Brain microvascular endothelial cell (primary cell): ENCODE results near the gene DCAF6.

Experiments used
- DNase-seq: peaks from one replicate; pipeline ENCODE4 v3.0.0-alpha.2; 2020
- H3K27ac ChIP-seq: fragments of 250-450 bp; sonication (Bioruptor Pico); 2 replicates; pipeline ENCODE4 v1.5.1; 2020; ENCODE audit warnings: mild to moderate bottlenecking, moderate library complexity
- H3K27me3 ChIP-seq: fragments of 250-450 bp; sonication (Bioruptor Pico); replicated peaks from 2 replicates; pipeline ENCODE4 v1.5.1; 2020; ENCODE audit warnings: mild to moderate bottlenecking
- H3K36me3 ChIP-seq: fragments of 250-450 bp; sonication (Bioruptor Pico); replicated peaks from 2 replicates; pipeline ENCODE4 v1.5.1; 2020; ENCODE audit warnings: mild to moderate bottlenecking
- H3K4me3 ChIP-seq: 2 replicates; pipeline ENCODE4 v1.5.1; 2011; ENCODE audit warnings: low read depth, mild to moderate bottlenecking, control low read depth, low read length, moderate library complexity
- in situ Hi-C: cut with HindIII; loops from 2 replicates; pipeline ENCODE4 v1.10.0; 2017; ENCODE audit warnings: low sequenced_read_pairs, low pct_ligation_motif_present
- TF ChIP-seq, protein P1 (sequence below): IDR thresholded peaks from 2 replicates; pipeline ENCODE4 v1.5.1; 2011; ENCODE audit warnings: low read depth, mild to moderate bottlenecking, moderate library complexity, low read length, control low read depth, inconsistent platforms; ENCODE audit errors: missing control alignments

DCAF6 gene

DNA sequence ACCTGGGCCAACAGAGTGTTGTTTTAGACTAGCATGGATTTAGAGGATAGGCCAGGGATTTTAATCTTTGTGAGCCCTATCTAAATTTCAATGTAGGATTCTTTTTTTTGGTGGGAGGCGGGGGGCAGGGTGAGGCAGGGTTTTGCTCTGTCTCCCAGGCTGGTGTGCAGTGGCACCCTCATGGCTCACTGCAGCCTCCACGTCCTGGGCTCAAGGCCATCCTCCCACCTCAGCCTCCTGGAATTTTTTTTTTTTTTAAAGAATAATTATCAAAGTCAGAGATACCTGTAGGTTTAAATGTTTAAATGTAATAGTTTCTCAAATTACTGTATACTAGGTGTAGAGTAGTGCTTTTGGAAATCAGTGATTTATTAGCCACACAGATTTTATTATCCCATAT lies 3.8 kb downstream of the DCAF6 start:
- TF ChIP-seq, protein P1, sequence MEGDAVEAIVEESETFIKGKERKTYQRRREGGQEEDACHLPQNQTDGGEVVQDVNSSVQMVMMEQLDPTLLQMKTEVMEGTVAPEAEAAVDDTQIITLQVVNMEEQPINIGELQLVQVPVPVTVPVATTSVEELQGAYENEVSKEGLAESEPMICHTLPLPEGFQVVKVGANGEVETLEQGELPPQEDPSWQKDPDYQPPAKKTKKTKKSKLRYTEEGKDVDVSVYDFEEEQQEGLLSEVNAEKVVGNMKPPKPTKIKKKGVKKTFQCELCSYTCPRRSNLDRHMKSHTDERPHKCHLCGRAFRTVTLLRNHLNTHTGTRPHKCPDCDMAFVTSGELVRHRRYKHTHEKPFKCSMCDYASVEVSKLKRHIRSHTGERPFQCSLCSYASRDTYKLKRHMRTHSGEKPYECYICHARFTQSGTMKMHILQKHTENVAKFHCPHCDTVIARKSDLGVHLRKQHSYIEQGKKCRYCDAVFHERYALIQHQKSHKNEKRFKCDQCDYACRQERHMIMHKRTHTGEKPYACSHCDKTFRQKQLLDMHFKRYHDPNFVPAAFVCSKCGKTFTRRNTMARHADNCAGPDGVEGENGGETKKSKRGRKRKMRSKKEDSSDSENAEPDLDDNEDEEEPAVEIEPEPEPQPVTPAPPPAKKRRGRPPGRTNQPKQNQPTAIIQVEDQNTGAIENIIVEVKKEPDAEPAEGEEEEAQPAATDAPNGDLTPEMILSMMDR, result no peak
- Histone ChIP-seq H3K36me3 (no peaks in the 10 kb centered on the region), H3K27me3 (no peaks in the 10 kb centered on the region), H3K4me3 (no peak overlapping the region), H3K27ac (no peak overlapping the region)
- in situ Hi-C loops, result no loop called here
- no peak for DNase-seq

GRCh38 chr1:167943541-167943940 lies 7.1 kb downstream of the DCAF6 start:
- TF ChIP-seq, protein P1, result no peak
- in situ Hi-C loops, result no loop called here
- Histone ChIP-seq H3K4me3 (no peak overlapping the region), H3K27me3 (no peaks in the 10 kb centered on the region), H3K27ac (no peak overlapping the region), H3K36me3 (no peaks in the 10 kb centered on the region)
- DNase-seq, result no peak

DNA sequence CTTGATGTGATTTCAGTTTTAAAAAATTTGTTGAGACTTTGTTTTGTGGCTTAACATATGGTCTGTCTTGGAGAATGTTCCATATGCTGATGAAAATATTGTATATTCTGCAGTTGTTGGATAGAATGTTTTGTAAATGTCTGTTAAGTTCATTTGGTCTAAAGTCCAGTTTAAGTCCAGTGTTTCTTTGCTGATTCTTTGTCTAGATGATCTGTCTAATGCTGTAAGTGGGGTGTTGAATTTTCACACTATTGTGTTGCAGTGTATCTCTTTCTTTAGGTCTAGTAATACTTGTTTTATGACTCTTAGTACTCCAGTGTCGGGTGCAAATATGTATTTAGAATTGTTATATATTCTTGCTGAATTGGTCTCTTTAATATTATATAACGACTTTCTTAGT lies 11.2 kb downstream of the DCAF6 start:
- H3K4me3 ChIP-seq, result no peak overlapping the region
- H3K27ac ChIP-seq, result no peak overlapping the region
- no peaks in the 10 kb centered on the region for H3K27me3 ChIP-seq
- in situ Hi-C loops, result no loop called here
- no peak for DNase-seq
- peaks cover 6% of the 10 kb centered on the region for H3K36me3 ChIP-seq
- TF ChIP-seq, protein P1, result no peak

DNA sequence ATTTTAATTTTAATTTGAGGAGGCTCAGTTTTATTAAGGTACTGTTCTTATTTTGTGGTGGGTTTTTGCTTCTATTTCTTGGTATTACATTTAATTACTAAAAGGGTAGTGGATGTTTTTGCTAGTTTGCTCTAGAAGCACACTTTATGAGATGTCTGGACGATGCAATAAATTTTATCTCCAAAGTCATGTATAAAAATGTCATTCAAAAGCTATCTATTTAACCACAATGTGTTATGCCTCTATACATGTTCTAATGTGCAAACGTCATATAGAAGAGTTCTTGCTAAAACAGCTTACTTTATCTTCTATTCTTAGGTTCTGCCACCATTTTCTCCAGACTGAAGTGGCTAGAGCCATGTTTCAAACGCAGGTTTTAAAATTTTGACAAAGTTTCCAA lies 13.3 kb downstream of the DCAF6 start:
- H3K36me3 ChIP-seq, result peaks cover 11% of the 10 kb centered on the region

GRCh38 chr1:167950569-167950968 lies 14.1 kb downstream of the DCAF6 start:
- in situ Hi-C loops, result no loop called here
- Histone ChIP-seq H3K27me3 (no peaks in the 10 kb centered on the region), H3K27ac (no peak overlapping the region), H3K4me3 (no peak overlapping the region), H3K36me3 (peaks cover 11% of the 10 kb centered on the region)
- no peak for DNase-seq
- TF ChIP-seq, protein P1, result no peak

More for the DNA sequence above, 13.3 kb downstream of the DCAF6 start:
- Histone ChIP-seq H3K4me3 (no peak overlapping the region), H3K27me3 (no peaks in the 10 kb centered on the region), H3K27ac (no peak overlapping the region)
- in situ Hi-C loops, result no loop called here
- DNase-seq, result no peak
- TF ChIP-seq, protein P1, result no peak

GRCh38 chr1:167955915-167956314 lies 19.4 kb downstream of the DCAF6 start:
- Histone ChIP-seq H3K36me3 (peaks cover 11% of the 10 kb centered on the region), H3K4me3 (no peak overlapping the region), H3K27ac (no peak overlapping the region), H3K27me3 (no peaks in the 10 kb centered on the region)
- TF ChIP-seq, protein P1, result no peak
- no peak for DNase-seq
- in situ Hi-C loops, result no loop called here
